Kidney (tissue), 14 donors: ENCODE results near the gene NBEA. TPM values are rescaled to one million over a fixed set of nuclear protein-coding genes. Genes with fewer than 3 reads are reported as not detected.

Experiments
- DNase-seq, 5 donors: peaks; one replicate each; pipeline ENCODE4 v3.0.0-alpha.2; 2013 to 2020
- FAIRE-seq: peaks from 2 replicates; lab custom pipeline; 2012; peaks lifted over from hg19 to GRCh38; lab: Jason Lieb, UNC
- H3K27ac ChIP-seq, 2 donors: one replicate each; pipeline ENCODE4 v1.7.0; 2013; ENCODE audit warnings: low read depth in 2 of 2, low read length in 2 of 2, inconsistent platforms in 1 of 2
- H3K27me3 ChIP-seq: one replicate; pipeline ENCODE4 v1.7.1; 2013; ENCODE audit warnings: low read length, inconsistent platforms; ENCODE audit not compliant: control insufficient read depth, insufficient read depth
- H3K36me3 ChIP-seq, 3 donors: one replicate each; pipeline versions ENCODE4 v1.7.0 to v1.7.1; 2013; ENCODE audit warnings: low read length in 3 of 3, control low read depth in 1 of 3, inconsistent platforms in 1 of 3; ENCODE audit not compliant: insufficient read depth in 3 of 3, control insufficient read depth in 2 of 3
- H3K4me1 ChIP-seq, 3 donors: one replicate each; pipeline versions ENCODE4 v1.7.0 to v1.7.1; 2013; ENCODE audit warnings: low read length in 3 of 3, inconsistent platforms in 1 of 3, low read depth in 1 of 3; ENCODE audit not compliant: control insufficient read depth in 2 of 3, insufficient read depth in 2 of 3
- H3K4me3 ChIP-seq, 3 donors: one replicate each; pipeline versions ENCODE4 v1.7.0 to v1.8.1; 2013; ENCODE audit warnings: low read length in 3 of 3, control low read depth in 1 of 3, inconsistent platforms in 1 of 3
- H3K9ac ChIP-seq, 3 donors: one replicate each; pipeline versions ENCODE4 v1.7.0 to v1.7.1; 2013; ENCODE audit warnings: low read length in 3 of 3, control low read depth in 1 of 3, inconsistent platforms in 1 of 3
- H3K9me3 ChIP-seq, 3 donors: one replicate each; pipeline versions ENCODE4 v1.7.0 to v1.7.1; 2013; ENCODE audit warnings: low read length in 3 of 3, control low read depth in 1 of 3, inconsistent platforms in 1 of 3; ENCODE audit not compliant: control insufficient read depth in 2 of 3, insufficient read depth in 1 of 3
- intact Hi-C: fragments of 100-400 bp; cut with DNase I; formaldehyde crosslinking; loops from one replicate; pipeline ENCODE4 v1.11.1; 2022
- polyA plus RNA-seq: library from polyadenylated mRNA; stranded (reverse); fragments of 350-450 nt; fragmentation: Illumina TruSeq; extraction: RNeasy Lipid Tissue Mini Kit (QIAGEN cat#74804); gene quantifications from one replicate; pipeline ENCODE4 v1.2.3, GENCODE V29; 2014; ENCODE audit warnings: low read depth, low replicate concordance; ENCODE audit not compliant: insufficient read depth
- total RNA-seq: library from RNA; stranded (reverse); fragmentation: NEBNext Ultra II Directional; extraction: Animal tissue kit (Norgen Biotek cat#: 25700); gene quantifications from one replicate; pipeline ENCODE4 v1.2.1, GENCODE V29; 2021
- TF ChIP-seq, protein P1 (sequence below): IDR thresholded peaks from 3 replicates; pipeline ENCODE4 v1.5.1; 2012; ENCODE audit warnings: mild to moderate bottlenecking, moderate library complexity, borderline replicate concordance; ENCODE audit not compliant: insufficient read depth; ENCODE audit errors: extremely low read depth
- donor health status: control.
- donor health status: control.
- donor health status: control.
- donor health status: control.
- donor health status: control.
- donor health status: DM: yes; HTN: yes; CAD: no.
- donor health status: Normal renal cell carcinoma (clear cell type).

NBEA gene
- total and polyA plus RNA-seq, 2 donors from 2014 or later: 4.7 to 14.6 TPM

DNA sequence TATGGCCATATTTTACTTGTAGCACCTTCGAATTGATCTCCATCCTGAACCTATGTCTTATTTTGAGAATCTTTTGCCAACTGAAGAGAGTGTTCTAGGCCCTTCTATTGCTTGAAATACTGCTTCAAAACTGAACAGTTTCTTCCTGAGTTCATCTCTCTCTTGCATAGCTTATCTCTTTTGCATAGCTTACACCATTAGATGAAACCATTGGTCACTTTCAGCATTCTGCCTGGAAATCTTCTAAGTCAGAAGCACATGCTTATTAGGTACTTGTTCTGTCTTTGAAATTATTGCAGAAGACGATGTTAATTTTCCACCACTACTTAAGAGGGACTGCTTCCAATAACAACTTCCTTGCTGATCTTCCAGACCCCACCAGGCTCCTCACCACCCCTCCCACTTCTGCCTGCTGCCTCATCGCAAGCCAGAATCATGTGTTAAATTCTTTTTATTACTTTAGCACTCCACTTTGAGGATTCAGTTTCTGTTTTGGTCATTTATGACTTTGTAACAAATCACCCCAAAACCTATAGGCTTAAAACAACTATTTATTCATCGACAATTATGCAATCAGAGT, 656.8 kb downstream of the NBEA start:
- FAIRE-seq: no peak
- H3K27ac ChIP-seq: no peak overlapping the region
- no peak overlapping the region for H3K4me3 ChIP-seq
- no peak overlapping the region for H3K9ac ChIP-seq
- no peaks in the 10 kb centered on the region for H3K9me3 ChIP-seq
- DNase-seq: no peak
- H3K36me3 ChIP-seq: no peaks in the 10 kb centered on the region
- TF ChIP-seq, protein P1, sequence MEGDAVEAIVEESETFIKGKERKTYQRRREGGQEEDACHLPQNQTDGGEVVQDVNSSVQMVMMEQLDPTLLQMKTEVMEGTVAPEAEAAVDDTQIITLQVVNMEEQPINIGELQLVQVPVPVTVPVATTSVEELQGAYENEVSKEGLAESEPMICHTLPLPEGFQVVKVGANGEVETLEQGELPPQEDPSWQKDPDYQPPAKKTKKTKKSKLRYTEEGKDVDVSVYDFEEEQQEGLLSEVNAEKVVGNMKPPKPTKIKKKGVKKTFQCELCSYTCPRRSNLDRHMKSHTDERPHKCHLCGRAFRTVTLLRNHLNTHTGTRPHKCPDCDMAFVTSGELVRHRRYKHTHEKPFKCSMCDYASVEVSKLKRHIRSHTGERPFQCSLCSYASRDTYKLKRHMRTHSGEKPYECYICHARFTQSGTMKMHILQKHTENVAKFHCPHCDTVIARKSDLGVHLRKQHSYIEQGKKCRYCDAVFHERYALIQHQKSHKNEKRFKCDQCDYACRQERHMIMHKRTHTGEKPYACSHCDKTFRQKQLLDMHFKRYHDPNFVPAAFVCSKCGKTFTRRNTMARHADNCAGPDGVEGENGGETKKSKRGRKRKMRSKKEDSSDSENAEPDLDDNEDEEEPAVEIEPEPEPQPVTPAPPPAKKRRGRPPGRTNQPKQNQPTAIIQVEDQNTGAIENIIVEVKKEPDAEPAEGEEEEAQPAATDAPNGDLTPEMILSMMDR: no peak
- intact Hi-C loops: no loop called here
- H3K27me3 ChIP-seq: no peaks in the 10 kb centered on the region
- H3K4me1 ChIP-seq: no peaks in the 10 kb centered on the region

DNA sequence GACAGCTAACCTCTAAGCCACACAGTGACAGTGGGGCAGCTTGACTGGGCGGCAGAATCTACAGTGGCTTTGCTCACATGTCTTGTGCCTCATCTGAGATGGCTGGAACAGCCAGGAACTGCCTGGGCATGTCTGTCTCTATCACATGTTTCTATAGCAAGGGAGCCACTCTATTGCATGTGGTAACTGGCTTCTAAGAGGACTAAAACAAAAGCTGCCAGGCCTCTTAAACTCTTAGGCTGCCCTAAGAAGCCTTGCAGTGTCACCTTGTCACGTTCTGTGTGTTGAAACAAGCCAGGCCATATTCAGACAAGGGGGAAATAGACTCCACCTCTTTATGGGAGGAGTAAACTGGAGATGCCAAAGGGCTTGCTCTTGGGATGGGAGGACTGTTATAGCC, 657.3 kb downstream of the NBEA start:
- FAIRE-seq (no peak), DNase-seq (no peak)
- no peaks in the 10 kb centered on the region for H3K4me1 ChIP-seq
- H3K9me3 ChIP-seq: no peaks in the 10 kb centered on the region
- no peak overlapping the region for H3K4me3 ChIP-seq
- TF ChIP-seq, protein P1: no peak
- no peak overlapping the region for H3K9ac ChIP-seq
- intact Hi-C loops: no loop called here
- H3K27ac ChIP-seq: no peak overlapping the region
- no peaks in the 10 kb centered on the region for H3K36me3 ChIP-seq
- H3K27me3 ChIP-seq: no peaks in the 10 kb centered on the region

DNA sequence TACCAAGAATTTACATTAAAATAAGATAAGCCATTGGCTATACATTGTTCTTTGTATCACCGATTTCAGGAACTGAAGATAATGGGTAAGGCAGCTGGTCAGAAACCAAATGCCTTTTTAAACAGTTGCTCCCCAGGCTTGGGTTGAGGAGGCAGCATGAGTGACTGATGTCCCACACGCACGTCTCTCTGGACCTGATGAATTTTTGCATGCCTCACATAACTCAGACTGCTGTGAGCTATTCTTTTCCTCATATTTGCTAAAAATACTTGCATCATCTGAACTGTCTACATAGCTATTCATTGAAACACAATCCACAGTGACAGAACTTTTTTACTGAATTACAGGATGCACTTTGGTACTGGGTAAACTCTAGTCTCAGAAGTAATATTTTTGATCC, 658.1 kb downstream of the NBEA start:
- no peaks in the 10 kb centered on the region for H3K9me3 ChIP-seq
- H3K27me3 ChIP-seq: no peaks in the 10 kb centered on the region
- no peaks in the 10 kb centered on the region for H3K36me3 ChIP-seq
- intact Hi-C loops: no loop called here
- FAIRE-seq: no peak
- H3K9ac ChIP-seq: no peak overlapping the region
- no peak overlapping the region for H3K4me3 ChIP-seq
- no peak for DNase-seq
- TF ChIP-seq, protein P1: no peak
- no peak overlapping the region for H3K27ac ChIP-seq
- H3K4me1 ChIP-seq: no peaks in the 10 kb centered on the region
